ENCODE measurements around the gene IQCM.

IQCM gene

DNA sequence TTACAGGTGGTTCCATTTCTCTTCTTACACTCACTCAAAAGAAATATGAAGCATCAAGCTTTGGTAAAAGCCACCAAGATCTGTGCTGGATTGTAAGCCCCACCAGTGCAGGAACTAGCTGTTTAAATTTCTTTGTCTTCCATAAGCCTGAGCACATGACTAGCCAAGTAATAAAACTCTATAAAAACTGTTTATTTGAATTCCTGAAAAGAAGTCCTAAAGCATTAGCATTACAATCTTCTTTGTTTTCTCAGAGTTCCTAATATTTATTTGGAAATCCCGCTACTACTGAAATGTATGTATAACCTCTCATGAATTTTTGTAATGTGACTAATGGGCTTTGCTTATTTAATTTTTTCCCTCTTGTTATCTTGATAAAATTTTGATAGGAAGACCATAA is 65.9 kb downstream of the IQCM start:
- DNase-seq (ENCODE audit: low read depth in 1 of 2, low spot score in 1 of 2): no peak
- Histone ChIP-seq H3K27me3 (ENCODE audit: insufficient read depth, poor library complexity, severe bottlenecking) (no peaks in the 10 kb centered on the region), H3K27ac (replicated peaks) (no peak overlapping the region), H3K4me3 (replicated peaks; ENCODE audit: insufficient read depth, low read length) (no peak overlapping the region)
- no peak for TF ChIP-seq GABPA (IDR thresholded peaks at IDR 0.05; ENCODE audit: low read depth)
- TF ChIP-seq SPI1 (IDR thresholded peaks at IDR 0.05; ENCODE audit: borderline replicate concordance, low read depth): no peak
- TF ChIP-seq, protein P1, sequence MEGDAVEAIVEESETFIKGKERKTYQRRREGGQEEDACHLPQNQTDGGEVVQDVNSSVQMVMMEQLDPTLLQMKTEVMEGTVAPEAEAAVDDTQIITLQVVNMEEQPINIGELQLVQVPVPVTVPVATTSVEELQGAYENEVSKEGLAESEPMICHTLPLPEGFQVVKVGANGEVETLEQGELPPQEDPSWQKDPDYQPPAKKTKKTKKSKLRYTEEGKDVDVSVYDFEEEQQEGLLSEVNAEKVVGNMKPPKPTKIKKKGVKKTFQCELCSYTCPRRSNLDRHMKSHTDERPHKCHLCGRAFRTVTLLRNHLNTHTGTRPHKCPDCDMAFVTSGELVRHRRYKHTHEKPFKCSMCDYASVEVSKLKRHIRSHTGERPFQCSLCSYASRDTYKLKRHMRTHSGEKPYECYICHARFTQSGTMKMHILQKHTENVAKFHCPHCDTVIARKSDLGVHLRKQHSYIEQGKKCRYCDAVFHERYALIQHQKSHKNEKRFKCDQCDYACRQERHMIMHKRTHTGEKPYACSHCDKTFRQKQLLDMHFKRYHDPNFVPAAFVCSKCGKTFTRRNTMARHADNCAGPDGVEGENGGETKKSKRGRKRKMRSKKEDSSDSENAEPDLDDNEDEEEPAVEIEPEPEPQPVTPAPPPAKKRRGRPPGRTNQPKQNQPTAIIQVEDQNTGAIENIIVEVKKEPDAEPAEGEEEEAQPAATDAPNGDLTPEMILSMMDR (IDR thresholded peaks at IDR 0.05; ENCODE audit: insufficient read depth, low read length): no peak
- TF ChIP-seq, protein P2, sequence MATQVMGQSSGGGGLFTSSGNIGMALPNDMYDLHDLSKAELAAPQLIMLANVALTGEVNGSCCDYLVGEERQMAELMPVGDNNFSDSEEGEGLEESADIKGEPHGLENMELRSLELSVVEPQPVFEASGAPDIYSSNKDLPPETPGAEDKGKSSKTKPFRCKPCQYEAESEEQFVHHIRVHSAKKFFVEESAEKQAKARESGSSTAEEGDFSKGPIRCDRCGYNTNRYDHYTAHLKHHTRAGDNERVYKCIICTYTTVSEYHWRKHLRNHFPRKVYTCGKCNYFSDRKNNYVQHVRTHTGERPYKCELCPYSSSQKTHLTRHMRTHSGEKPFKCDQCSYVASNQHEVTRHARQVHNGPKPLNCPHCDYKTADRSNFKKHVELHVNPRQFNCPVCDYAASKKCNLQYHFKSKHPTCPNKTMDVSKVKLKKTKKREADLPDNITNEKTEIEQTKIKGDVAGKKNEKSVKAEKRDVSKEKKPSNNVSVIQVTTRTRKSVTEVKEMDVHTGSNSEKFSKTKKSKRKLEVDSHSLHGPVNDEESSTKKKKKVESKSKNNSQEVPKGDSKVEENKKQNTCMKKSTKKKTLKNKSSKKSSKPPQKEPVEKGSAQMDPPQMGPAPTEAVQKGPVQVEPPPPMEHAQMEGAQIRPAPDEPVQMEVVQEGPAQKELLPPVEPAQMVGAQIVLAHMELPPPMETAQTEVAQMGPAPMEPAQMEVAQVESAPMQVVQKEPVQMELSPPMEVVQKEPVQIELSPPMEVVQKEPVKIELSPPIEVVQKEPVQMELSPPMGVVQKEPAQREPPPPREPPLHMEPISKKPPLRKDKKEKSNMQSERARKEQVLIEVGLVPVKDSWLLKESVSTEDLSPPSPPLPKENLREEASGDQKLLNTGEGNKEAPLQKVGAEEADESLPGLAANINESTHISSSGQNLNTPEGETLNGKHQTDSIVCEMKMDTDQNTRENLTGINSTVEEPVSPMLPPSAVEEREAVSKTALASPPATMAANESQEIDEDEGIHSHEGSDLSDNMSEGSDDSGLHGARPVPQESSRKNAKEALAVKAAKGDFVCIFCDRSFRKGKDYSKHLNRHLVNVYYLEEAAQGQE (IDR thresholded peaks at IDR 0.05; ENCODE audit: insufficient replicate concordance, low read depth): no peak
- TF ChIP-seq POLR2AphosphoS5 (IDR thresholded peaks at IDR 0.05; ENCODE audit: low read depth): no peak

DNA sequence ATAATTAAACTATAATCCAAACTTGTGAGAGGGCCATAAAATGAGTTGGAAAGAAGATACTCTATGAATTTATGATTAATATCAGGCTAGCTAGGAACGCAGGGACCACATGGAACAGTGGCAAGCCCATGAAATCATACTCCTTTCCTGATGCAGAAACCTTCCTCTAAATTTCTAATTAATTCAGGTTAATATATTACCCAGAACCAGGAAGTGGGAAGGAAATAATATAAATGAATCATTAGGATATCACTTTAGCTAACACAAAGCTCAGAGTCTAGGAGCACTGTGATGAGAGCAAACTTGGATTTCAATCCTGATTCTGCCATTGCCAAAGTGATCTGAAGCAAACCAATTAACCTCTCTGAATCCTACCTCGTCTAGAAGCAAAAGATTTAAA is 68.0 kb downstream of the IQCM start:
- TF ChIP-seq SPI1 (IDR thresholded peaks at IDR 0.05; ENCODE audit: borderline replicate concordance, low read depth) (no peak), POLR2AphosphoS5 (IDR thresholded peaks at IDR 0.05; ENCODE audit: low read depth) (no peak), GABPA (IDR thresholded peaks at IDR 0.05; ENCODE audit: low read depth) (no peak)
- TF ChIP-seq, protein P1 (IDR thresholded peaks at IDR 0.05; ENCODE audit: insufficient read depth, low read length): no peak
- TF ChIP-seq, protein P2 (IDR thresholded peaks at IDR 0.05; ENCODE audit: insufficient replicate concordance, low read depth): no peak
- no peak overlapping the region for H3K27ac ChIP-seq (replicated peaks)
- no peak for DNase-seq (ENCODE audit: low read depth in 1 of 2, low spot score in 1 of 2)

DNA sequence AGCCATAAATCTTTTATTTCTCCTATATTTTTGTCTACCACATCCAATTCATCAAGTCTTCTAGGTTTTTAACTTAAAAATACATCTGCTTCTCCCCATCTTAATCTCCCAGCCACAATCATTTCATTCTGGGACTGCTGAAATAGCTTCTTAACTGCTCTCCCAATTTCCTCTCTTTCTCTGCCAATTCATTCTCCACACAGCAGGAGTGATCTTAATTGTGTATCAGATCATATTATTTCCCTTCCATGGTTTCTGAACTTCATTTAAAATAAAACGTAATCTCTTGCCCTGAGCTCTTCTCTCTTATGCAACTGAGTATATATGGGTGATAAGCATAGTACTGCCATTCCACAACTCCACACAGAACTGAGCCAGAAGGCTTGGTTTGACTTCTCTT is 69.4 kb downstream of the IQCM start:
- TF ChIP-seq SPI1 (IDR thresholded peaks at IDR 0.05; ENCODE audit: borderline replicate concordance, low read depth) (no peak), POLR2AphosphoS5 (IDR thresholded peaks at IDR 0.05; ENCODE audit: low read depth) (no peak), GABPA (IDR thresholded peaks at IDR 0.05; ENCODE audit: low read depth) (no peak)
- TF ChIP-seq, protein P1 (IDR thresholded peaks at IDR 0.05; ENCODE audit: insufficient read depth, low read length): no peak
- TF ChIP-seq, protein P2 (IDR thresholded peaks at IDR 0.05; ENCODE audit: insufficient replicate concordance, low read depth): no peak
- Histone ChIP-seq H3K27ac (replicated peaks) (no peak overlapping the region), H3K4me3 (replicated peaks; ENCODE audit: insufficient read depth, low read length) (no peak overlapping the region), H3K27me3 (ENCODE audit: insufficient read depth, poor library complexity, severe bottlenecking) (no peaks in the 10 kb centered on the region)
- DNase-seq (ENCODE audit: low read depth in 1 of 2, low spot score in 1 of 2): no peak

More for the DNA sequence above, 68.0 kb downstream of the IQCM start:
- no peaks in the 10 kb centered on the region for H3K27me3 ChIP-seq (ENCODE audit: insufficient read depth, poor library complexity, severe bottlenecking)
- H3K4me3 ChIP-seq (replicated peaks; ENCODE audit: insufficient read depth, low read length): no peak overlapping the region

Data from HL-60 (cell line).